ENCODE results near the gene SYTL4. TPM values are rescaled to one million over a fixed set of nuclear protein-coding genes. Genes with fewer than 3 reads are reported as not detected.

The SYTL4 gene
- total and polyA plus RNA-seq, 2 experiments from 2014 or later: 0.28 TPM; not detected in 1

- Histone ChIP-seq H3K9me2 (ENCODE audit: insufficient read depth) (no peaks in the 10 kb centered on the region), H4K20me1 (replicated peaks; ENCODE audit: insufficient read depth) (no peaks in the 10 kb centered on the region), H3K79me2 (replicated peaks; ENCODE audit: insufficient read depth) (no peaks in the 10 kb centered on the region), H3K4me3 (no peak overlapping the region), H3K27me3 (ENCODE audit: insufficient read depth) (no peaks in the 10 kb centered on the region), H3K4me1 (ENCODE audit: insufficient read depth) (no peaks in the 10 kb centered on the region), H3K27ac (ENCODE audit: low read depth) (no peak overlapping the region), H2AFZ (no peak overlapping the region), H3K36me3 (ENCODE audit: insufficient read depth) (no peaks in the 10 kb centered on the region), H3K4me2 (no peak overlapping the region), H3F3A (replicated peaks; ENCODE audit: low read depth) (no peaks in the 10 kb centered on the region)
- ATAC-seq: no peak
- Mint-ChIP-seq H3K27me3 (ENCODE audit: insufficient read depth, low read depth, poor library complexity) (peaks cover 2% of the 10 kb centered on the region), H3K4me3 (no peak overlapping the region), H3K9me3 (no peaks in the 10 kb centered on the region), H3K36me3 (ENCODE audit: low read depth) (no peaks in the 10 kb centered on the region), H3K27ac (no peak overlapping the region), H3K4me1 (no peaks in the 10 kb centered on the region)
- DNase-seq (ENCODE audit: low spot score): no peak
- TF ChIP-seq ZNF114 (CRISPR knock-in tag; IDR thresholded peaks at IDR 0.05): no peak
- no peak for TF ChIP-seq NANOG (IDR thresholded peaks at IDR 0.05; ENCODE audit: borderline replicate concordance)
- TF ChIP-seq STAT1 (IDR thresholded peaks at IDR 0.05; ENCODE audit: unreplicated experiment): no peak
- TF ChIP-seq EZH2 (IDR thresholded peaks at IDR 0.05; ENCODE audit: low read depth, unreplicated experiment): no peak
- TF ChIP-seq CTCF (conservative IDR thresholded peaks at IDR 0.05; ENCODE audit: low read depth in 2 of 2): no peak
- TF ChIP-seq POLR2AphosphoS5 (IDR thresholded peaks at IDR 0.05; ENCODE audit: low read depth): no peak
Measured at GRCh38 chrX:100745205-100745604, 13.3 kb upstream of the SYTL4 start.

GRCh38 chrX:100743009-100743607 lies 11.2 kb upstream of the SYTL4 start:
- Histone ChIP-seq H3K27me3 (ENCODE audit: insufficient read depth) (no peaks in the 10 kb centered on the region), H2AFZ (no peak overlapping the region), H3F3A (replicated peaks; ENCODE audit: low read depth) (no peaks in the 10 kb centered on the region), H3K4me3 (no peak overlapping the region), H3K79me2 (replicated peaks; ENCODE audit: insufficient read depth) (no peaks in the 10 kb centered on the region), H3K4me2 (no peak overlapping the region), H3K9me2 (ENCODE audit: insufficient read depth) (no peaks in the 10 kb centered on the region), H3K27ac (ENCODE audit: low read depth) (no peak overlapping the region), H3K36me3 (ENCODE audit: insufficient read depth) (no peaks in the 10 kb centered on the region), H3K4me1 (ENCODE audit: insufficient read depth) (no peaks in the 10 kb centered on the region), H4K20me1 (replicated peaks; ENCODE audit: insufficient read depth) (no peaks in the 10 kb centered on the region)
- H3K36me3 Mint-ChIP-seq (ENCODE audit: low read depth): no peaks in the 10 kb centered on the region
- no peak overlapping the region for H3K4me3 Mint-ChIP-seq
- no peak overlapping the region for H3K27ac Mint-ChIP-seq
- no peak for DNase-seq (ENCODE audit: low spot score)
- no peak for ATAC-seq
- H3K27me3 Mint-ChIP-seq (ENCODE audit: insufficient read depth, low read depth, poor library complexity): peaks cover 2% of the 10 kb centered on the region
- no peaks in the 10 kb centered on the region for H3K9me3 Mint-ChIP-seq
- no peaks in the 10 kb centered on the region for H3K4me1 Mint-ChIP-seq
- TF ChIP-seq EZH2 (IDR thresholded peaks at IDR 0.05; ENCODE audit: low read depth, unreplicated experiment) (no peak), CREB1 (CRISPR knock-in tag; IDR thresholded peaks at IDR 0.05; ENCODE audit: low read depth) (no peak), STAT1 (IDR thresholded peaks at IDR 0.05; ENCODE audit: unreplicated experiment) (no peak), ETS1 (IDR thresholded peaks at IDR 0.05) (no peak), JUNB (IDR thresholded peaks at IDR 0.05; ENCODE audit: unreplicated experiment) (no peak), EZH2phosphoT487 (IDR thresholded peaks at IDR 0.05; ENCODE audit: unreplicated experiment) (no peak), REST (IDR thresholded peaks at IDR 0.05; ENCODE audit: unreplicated experiment) (no peak)
